GM13977 (cell line): ENCODE data around the gene RIPK4.

ENCODE experiments used
- DNase-seq: peaks from one replicate; pipeline ENCODE4 v3.0.0; 2012; ENCODE audit warnings: low spot score
- in situ Hi-C: fragments of 300-500 bp; cut with MboI; formaldehyde crosslinking; loops from one replicate; pipeline ENCODE4 v1.12.0; 2022; ENCODE audit warnings: low sequenced_read_pairs, low pct_unique_long_range_greater_than_20kb, mixed read lengths, inconsistent platforms; ENCODE audit not compliant: unreplicated experiment
- TF ChIP-seq, protein P1 (sequence below): IDR thresholded peaks from 2 replicates; pipeline ENCODE4 v1.5.1; 2012; ENCODE audit warnings: mild to moderate bottlenecking, control low read depth; ENCODE audit not compliant: insufficient read depth; ENCODE audit errors: extremely low read depth, missing control alignments

The RIPK4 gene

GRCh38 chr21:41783476-41784180 lies 16.8 kb upstream of the RIPK4 start:
- DNase-seq: no peak
- in situ Hi-C loops: no loop called here
- TF ChIP-seq, protein P1, sequence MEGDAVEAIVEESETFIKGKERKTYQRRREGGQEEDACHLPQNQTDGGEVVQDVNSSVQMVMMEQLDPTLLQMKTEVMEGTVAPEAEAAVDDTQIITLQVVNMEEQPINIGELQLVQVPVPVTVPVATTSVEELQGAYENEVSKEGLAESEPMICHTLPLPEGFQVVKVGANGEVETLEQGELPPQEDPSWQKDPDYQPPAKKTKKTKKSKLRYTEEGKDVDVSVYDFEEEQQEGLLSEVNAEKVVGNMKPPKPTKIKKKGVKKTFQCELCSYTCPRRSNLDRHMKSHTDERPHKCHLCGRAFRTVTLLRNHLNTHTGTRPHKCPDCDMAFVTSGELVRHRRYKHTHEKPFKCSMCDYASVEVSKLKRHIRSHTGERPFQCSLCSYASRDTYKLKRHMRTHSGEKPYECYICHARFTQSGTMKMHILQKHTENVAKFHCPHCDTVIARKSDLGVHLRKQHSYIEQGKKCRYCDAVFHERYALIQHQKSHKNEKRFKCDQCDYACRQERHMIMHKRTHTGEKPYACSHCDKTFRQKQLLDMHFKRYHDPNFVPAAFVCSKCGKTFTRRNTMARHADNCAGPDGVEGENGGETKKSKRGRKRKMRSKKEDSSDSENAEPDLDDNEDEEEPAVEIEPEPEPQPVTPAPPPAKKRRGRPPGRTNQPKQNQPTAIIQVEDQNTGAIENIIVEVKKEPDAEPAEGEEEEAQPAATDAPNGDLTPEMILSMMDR: no peak

DNA sequence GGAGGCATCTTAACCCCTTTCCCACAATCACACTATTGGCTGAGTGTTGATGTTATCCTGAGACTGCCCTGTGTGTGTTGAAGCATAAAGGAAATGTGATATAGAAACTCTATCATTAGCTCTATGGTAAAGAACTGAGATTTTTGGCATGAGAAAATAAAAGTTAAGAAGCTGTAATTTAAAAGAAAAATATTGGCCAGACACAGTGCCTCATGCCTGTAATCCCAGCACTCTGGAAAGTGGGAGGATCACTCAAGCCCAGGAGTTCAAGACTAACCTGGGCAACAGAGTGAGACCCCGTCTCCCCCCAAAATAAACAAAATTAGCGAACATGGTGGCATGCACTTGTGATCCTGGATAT lies 14.2 kb upstream of the RIPK4 start:
- in situ Hi-C loops: no loop called here
- TF ChIP-seq, protein P1: no peak
- DNase-seq: no peak

- TF ChIP-seq, protein P1: no peak
- in situ Hi-C loops: no loop called here
- no peak for DNase-seq
These were observed 13.6 kb upstream of the RIPK4 start for GRCh38 chr21:41780337-41781049.

GRCh38 chr21:41779659-41780058 lies 12.8 kb upstream of the RIPK4 start:
- TF ChIP-seq, protein P1: no peak
- DNase-seq: no peak
- in situ Hi-C loops: no loop called here

DNA sequence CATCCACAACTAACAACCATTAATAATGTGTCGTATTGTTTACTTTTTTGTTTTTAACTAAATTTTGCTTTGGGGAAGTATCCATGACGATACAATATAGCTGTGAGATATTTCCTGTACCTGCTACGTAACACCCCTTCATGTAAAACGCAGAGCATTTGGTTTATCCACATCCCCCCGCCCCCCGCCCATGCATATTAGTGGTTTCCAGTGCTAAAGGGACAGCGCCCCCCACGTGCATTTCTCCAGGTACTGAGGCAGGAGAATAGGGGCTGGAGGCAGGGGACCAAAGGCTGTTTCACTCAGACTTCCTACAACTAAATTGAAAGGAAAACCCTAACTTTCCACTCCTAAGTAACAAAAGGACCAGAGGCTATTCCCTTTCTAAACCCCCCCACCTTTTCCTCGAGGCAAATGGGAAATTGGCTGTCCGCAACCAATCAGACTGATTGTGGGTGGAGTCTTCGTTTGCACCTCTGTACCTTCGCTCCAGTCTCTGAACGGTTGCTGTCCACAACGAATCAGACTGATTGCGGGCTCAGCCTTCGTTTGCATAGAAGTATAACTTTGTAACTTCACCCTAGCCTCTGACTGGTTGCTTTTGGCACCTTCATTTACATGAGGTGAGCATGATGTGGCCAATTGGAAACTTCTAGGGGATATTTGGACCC lies 12.2 kb upstream of the RIPK4 start:
- TF ChIP-seq, protein P1: no peak

GRCh38 chr21:41777951-41778815 lies 11.3 kb upstream of the RIPK4 start:
- in situ Hi-C loops: no loop called here
- no peak for DNase-seq
- TF ChIP-seq, protein P1: peak; percentile 15

More for the DNA sequence above, 12.2 kb upstream of the RIPK4 start:
- in situ Hi-C loops: no loop called here
- no peak for DNase-seq
